ENCODE measurements around the gene COL11A2. TPM values are rescaled to one million over a fixed set of nuclear protein-coding genes. Genes with fewer than 3 reads are reported as not detected.

Gene COL11A2
- total RNA-seq, 1 experiment from 2014 or later, result 2.3 TPM

- Mint-ChIP-seq H3K4me1 (peaks cover 47 to 60% of the 10 kb centered on the region in 2 experiments), H3K27me3 (ENCODE audit: low read depth) (peaks cover 29% of the 10 kb centered on the region), H3K36me3 (ENCODE audit: insufficient read depth in 1 of 3, low read depth in 3 of 3) (peaks cover 25 to 34% (median 28%) of the 10 kb centered on the region in 3 experiments), H3K9me3 (no peaks in the 10 kb centered on the region; a peak in 1 of 5 replicates), H3K27ac (peak overlapping the region in 1 of 3 experiments; percentile 71; a peak in 1 of 7 replicates), H3K4me3 (peak overlapping the region; percentile 96 to 99)
- H3K9me3 ChIP-seq (ENCODE audit: control insufficient read depth, low read depth, low read length), result no peaks in the 10 kb centered on the region
- no peak overlapping the region for H2BK5ac ChIP-seq (ENCODE audit: insufficient read length, low read length)
- peaks cover 23% of the 10 kb centered on the region for H3K23me2 ChIP-seq (ENCODE audit: insufficient read length, low read depth, low read length, poor library complexity, severe bottlenecking)
- no peak overlapping the region for H2BK20ac ChIP-seq (ENCODE audit: low read depth, low read length, poor library complexity, severe bottlenecking)
- H3T11ph ChIP-seq (ENCODE audit: low read length), result no peak overlapping the region
- no peak overlapping the region for H3K9ac ChIP-seq (ENCODE audit: extremely low read depth, insufficient read length, low read length)
- no peak overlapping the region for H2BK120ac ChIP-seq (ENCODE audit: low read depth, low read length, poor library complexity, severe bottlenecking)
- peaks cover 15% of the 10 kb centered on the region; the same call in 1 of the 2 replicates for H3K4me1 ChIP-seq (ENCODE audit: insufficient read depth, low read length)
- no peak overlapping the region for H4K8ac ChIP-seq (replicated peaks; ENCODE audit: insufficient read length, low read depth, low read length)
- H2AK5ac ChIP-seq (ENCODE audit: insufficient read length, low read length), result no peak overlapping the region
- H3K4ac ChIP-seq (ENCODE audit: low read depth, low read length), result no peak overlapping the region
- H4K20me1 ChIP-seq (ENCODE audit: control insufficient read depth, insufficient read depth, insufficient read length), result no peaks in the 10 kb centered on the region
- H3K14ac ChIP-seq (ENCODE audit: insufficient read depth, low read length), result no peak overlapping the region
- H2AFZ ChIP-seq (ENCODE audit: low read length), result no peak overlapping the region
- H3K27ac ChIP-seq (ENCODE audit: insufficient read length, low read depth, low read length), result no peak overlapping the region
- no CpG with 5 or more reads among the region's 6 CpGs for WGBS (ENCODE audit: extremely low coverage, insufficient read length, low lambda C conversion rate)
- DNase-seq, result no peak
- no peak overlapping the region for H3K56ac ChIP-seq (ENCODE audit: insufficient read length, low read depth, low read length)
- H4K5ac ChIP-seq (ENCODE audit: insufficient read length, low read depth, low read length), result no peak overlapping the region
- no peak overlapping the region for H3K18ac ChIP-seq (ENCODE audit: insufficient read length, low read depth, low read length)
- H2BK12ac ChIP-seq (ENCODE audit: insufficient read length, low read depth, low read length), result no peak overlapping the region
- peaks cover 23% of the 10 kb centered on the region; the same call in 1 of the 2 replicates for H3K27me3 ChIP-seq (ENCODE audit: insufficient read depth, low read length)
- no peak overlapping the region for H2BK15ac ChIP-seq (ENCODE audit: low read depth, low read length)
- peaks cover 4% of the 10 kb centered on the region; the same call in 1 of the 2 replicates for H3K79me2 ChIP-seq (ENCODE audit: insufficient read depth, low read length)
- H3K4me2 ChIP-seq (ENCODE audit: insufficient read depth, insufficient read length, low read length), result no peak overlapping the region
- TF ChIP-seq, protein P1, sequence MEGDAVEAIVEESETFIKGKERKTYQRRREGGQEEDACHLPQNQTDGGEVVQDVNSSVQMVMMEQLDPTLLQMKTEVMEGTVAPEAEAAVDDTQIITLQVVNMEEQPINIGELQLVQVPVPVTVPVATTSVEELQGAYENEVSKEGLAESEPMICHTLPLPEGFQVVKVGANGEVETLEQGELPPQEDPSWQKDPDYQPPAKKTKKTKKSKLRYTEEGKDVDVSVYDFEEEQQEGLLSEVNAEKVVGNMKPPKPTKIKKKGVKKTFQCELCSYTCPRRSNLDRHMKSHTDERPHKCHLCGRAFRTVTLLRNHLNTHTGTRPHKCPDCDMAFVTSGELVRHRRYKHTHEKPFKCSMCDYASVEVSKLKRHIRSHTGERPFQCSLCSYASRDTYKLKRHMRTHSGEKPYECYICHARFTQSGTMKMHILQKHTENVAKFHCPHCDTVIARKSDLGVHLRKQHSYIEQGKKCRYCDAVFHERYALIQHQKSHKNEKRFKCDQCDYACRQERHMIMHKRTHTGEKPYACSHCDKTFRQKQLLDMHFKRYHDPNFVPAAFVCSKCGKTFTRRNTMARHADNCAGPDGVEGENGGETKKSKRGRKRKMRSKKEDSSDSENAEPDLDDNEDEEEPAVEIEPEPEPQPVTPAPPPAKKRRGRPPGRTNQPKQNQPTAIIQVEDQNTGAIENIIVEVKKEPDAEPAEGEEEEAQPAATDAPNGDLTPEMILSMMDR (conservative IDR thresholded peaks at IDR 0.05), result no peak
- H3K79me1 ChIP-seq (ENCODE audit: insufficient read depth, low read depth, low read length, poor library complexity, severe bottlenecking), result no peaks in the 10 kb centered on the region
- H3K23ac ChIP-seq (ENCODE audit: insufficient read length, low read depth, low read length), result no peak overlapping the region
- H4K91ac ChIP-seq (ENCODE audit: insufficient read length, low read depth, low read length), result no peak overlapping the region
These were observed 10.5 kb upstream of the COL11A2 start for GRCh38 chr6:33202799-33203198.
